Measurements from ENCODE around the gene CACNA2D3. TPM values are rescaled to one million over a fixed set of nuclear protein-coding genes. Genes with fewer than 3 reads are reported as not detected.

Gene CACNA2D3
- total and polyA plus RNA-seq, 4 donors: 0.38 to 2.5 (median 1.1) TPM

DNA sequence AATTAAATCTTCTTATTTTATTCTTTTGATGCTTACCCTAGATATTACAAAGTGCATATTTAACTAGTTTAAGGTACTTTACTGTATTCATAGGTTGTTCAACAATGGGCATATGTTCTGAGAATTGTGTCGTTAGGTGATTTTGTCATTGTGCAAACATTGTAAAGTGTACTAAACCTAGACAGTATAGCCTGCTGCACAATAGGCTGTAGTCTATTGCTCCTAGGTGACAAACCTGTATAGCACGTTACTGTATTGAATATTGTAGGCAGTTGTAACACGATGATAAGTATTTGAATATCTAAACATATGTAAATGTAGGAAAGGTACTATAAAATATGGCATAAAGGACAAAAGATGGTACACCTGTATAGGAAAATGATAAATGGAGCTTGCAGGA, 100.7 kb downstream of the CACNA2D3 start:
- DNase-seq: no peak
- no peak overlapping the region for H3K27ac ChIP-seq (ENCODE audit: low read depth in 1 of 2, low read length in 1 of 2)
- TF ChIP-seq, protein P1, sequence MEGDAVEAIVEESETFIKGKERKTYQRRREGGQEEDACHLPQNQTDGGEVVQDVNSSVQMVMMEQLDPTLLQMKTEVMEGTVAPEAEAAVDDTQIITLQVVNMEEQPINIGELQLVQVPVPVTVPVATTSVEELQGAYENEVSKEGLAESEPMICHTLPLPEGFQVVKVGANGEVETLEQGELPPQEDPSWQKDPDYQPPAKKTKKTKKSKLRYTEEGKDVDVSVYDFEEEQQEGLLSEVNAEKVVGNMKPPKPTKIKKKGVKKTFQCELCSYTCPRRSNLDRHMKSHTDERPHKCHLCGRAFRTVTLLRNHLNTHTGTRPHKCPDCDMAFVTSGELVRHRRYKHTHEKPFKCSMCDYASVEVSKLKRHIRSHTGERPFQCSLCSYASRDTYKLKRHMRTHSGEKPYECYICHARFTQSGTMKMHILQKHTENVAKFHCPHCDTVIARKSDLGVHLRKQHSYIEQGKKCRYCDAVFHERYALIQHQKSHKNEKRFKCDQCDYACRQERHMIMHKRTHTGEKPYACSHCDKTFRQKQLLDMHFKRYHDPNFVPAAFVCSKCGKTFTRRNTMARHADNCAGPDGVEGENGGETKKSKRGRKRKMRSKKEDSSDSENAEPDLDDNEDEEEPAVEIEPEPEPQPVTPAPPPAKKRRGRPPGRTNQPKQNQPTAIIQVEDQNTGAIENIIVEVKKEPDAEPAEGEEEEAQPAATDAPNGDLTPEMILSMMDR (IDR thresholded peaks at IDR 0.05; ENCODE audit: control extremely low read depth, extremely low read depth): no peak
- ATAC-seq (ENCODE audit: insufficient read depth, low FRiP score): no peak
- no peaks in the 10 kb centered on the region for H3K9me3 ChIP-seq (ENCODE audit: control insufficient read depth in 4 of 4, insufficient read depth in 3 of 4, low read length in 3 of 4)
- H3K4me1 ChIP-seq (ENCODE audit: control insufficient read depth in 5 of 5, insufficient read depth in 5 of 5, low read length in 5 of 5): no peaks in the 10 kb centered on the region
- H3K9ac ChIP-seq (ENCODE audit: insufficient read depth in 1 of 2, low read length in 2 of 2): no peak overlapping the region
- no peaks in the 10 kb centered on the region for H3K27me3 ChIP-seq (ENCODE audit: control insufficient read depth in 3 of 3, insufficient read depth in 3 of 3, low read length in 2 of 3)
- 75 to 88% methylated on average over 3 of the region's 3 CpGs for WGBS, 2 donors
- H3K4me3 ChIP-seq: no peak overlapping the region
- H3K36me3 ChIP-seq (ENCODE audit: control insufficient read depth in 4 of 4, insufficient read depth in 4 of 4, low read length in 4 of 4): no peaks in the 10 kb centered on the region

DNA sequence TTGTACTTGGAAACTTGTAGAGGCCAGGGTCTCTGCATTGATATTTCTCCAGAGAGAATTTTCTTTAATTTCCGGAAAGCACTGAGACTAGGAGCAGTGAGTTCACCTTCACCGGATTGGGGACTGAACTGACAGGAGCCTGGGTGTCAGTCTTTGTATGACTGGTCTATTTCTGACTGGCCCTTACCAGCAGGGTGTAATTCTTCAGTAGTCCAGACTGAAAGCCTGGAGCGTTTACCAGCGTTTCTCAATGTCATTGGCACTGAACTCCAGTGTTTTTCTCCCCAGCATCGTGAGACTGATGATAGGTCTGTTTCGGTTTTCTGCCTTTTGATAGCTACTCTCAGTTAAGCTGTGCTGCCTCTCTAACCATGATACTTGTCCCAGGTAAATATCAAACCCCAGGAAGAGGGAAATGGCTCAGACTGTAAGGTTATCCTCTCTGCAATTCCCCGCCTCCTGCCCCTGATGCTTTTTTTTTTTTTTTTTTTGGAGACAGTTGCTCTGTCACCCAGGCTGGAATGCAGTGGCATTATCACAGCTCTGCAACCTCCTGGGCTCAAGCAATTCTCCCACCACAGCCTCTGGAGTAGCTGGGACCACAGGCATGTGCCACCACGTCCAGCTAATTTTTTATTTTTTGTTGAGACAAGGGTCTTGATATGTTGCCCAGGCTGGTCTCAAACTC, 103.6 kb downstream of the CACNA2D3 start:
- Histone ChIP-seq H3K4me3 (no peak overlapping the region), H3K36me3 (ENCODE audit: control insufficient read depth in 4 of 4, insufficient read depth in 4 of 4, low read length in 4 of 4) (no peaks in the 10 kb centered on the region), H3K9ac (ENCODE audit: insufficient read depth in 1 of 2, low read length in 2 of 2) (no peak overlapping the region), H3K27ac (ENCODE audit: low read depth in 1 of 2, low read length in 1 of 2) (no peak overlapping the region), H3K9me3 (ENCODE audit: control insufficient read depth in 4 of 4, insufficient read depth in 3 of 4, low read length in 3 of 4) (no peaks in the 10 kb centered on the region), H3K4me1 (ENCODE audit: control insufficient read depth in 5 of 5, insufficient read depth in 5 of 5, low read length in 5 of 5) (no peaks in the 10 kb centered on the region), H3K27me3 (ENCODE audit: control insufficient read depth in 3 of 3, insufficient read depth in 3 of 3, low read length in 2 of 3) (no peaks in the 10 kb centered on the region)
- TF ChIP-seq, protein P1 (IDR thresholded peaks at IDR 0.05; ENCODE audit: control extremely low read depth, extremely low read depth): no peak
- ATAC-seq (ENCODE audit: insufficient read depth, low FRiP score): no peak
- 71 to 78% methylated on average over 8 of the region's 8 CpGs for WGBS, 2 donors
- DNase-seq: no peak

DNA sequence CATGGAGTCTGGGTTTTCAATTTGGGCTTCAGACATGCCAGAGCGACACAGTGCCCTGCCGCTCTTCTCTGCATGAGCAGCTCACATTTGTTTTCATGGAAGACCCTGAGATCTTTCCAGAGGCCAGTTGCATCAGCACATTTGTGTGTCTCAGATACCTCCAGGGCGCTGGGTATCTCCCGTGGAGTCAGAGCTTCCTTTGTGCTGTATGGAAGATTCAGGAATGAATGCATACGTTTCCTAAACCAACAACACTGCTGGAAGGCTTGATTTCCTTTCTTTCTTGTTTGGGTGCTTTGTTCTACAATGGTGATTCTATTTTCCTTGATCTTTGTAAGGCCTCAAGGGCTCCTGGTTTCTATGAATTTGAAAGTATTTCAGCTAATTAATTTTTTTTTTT, 106.5 kb downstream of the CACNA2D3 start:
- Histone ChIP-seq H3K9ac (ENCODE audit: insufficient read depth in 1 of 2, low read length in 2 of 2) (no peak overlapping the region), H3K36me3 (ENCODE audit: control insufficient read depth in 4 of 4, insufficient read depth in 4 of 4, low read length in 4 of 4) (no peaks in the 10 kb centered on the region), H3K4me3 (no peak overlapping the region), H3K9me3 (ENCODE audit: control insufficient read depth in 4 of 4, insufficient read depth in 3 of 4, low read length in 3 of 4) (no peaks in the 10 kb centered on the region), H3K27me3 (ENCODE audit: control insufficient read depth in 3 of 3, insufficient read depth in 3 of 3, low read length in 2 of 3) (peaks cover 0 to 3% (median 0%) of the 10 kb centered on the region in 3 donors), H3K27ac (ENCODE audit: low read depth in 1 of 2, low read length in 1 of 2) (no peak overlapping the region), H3K4me1 (ENCODE audit: control insufficient read depth in 5 of 5, insufficient read depth in 5 of 5, low read length in 5 of 5) (no peaks in the 10 kb centered on the region)
- DNase-seq (no peak), ATAC-seq (ENCODE audit: insufficient read depth, low FRiP score) (no peak)
- 78% methylated on average over 5 of the region's 5 CpGs for WGBS, 2 donors
- TF ChIP-seq, protein P1 (IDR thresholded peaks at IDR 0.05; ENCODE audit: control extremely low read depth, extremely low read depth): no peak

DNA sequence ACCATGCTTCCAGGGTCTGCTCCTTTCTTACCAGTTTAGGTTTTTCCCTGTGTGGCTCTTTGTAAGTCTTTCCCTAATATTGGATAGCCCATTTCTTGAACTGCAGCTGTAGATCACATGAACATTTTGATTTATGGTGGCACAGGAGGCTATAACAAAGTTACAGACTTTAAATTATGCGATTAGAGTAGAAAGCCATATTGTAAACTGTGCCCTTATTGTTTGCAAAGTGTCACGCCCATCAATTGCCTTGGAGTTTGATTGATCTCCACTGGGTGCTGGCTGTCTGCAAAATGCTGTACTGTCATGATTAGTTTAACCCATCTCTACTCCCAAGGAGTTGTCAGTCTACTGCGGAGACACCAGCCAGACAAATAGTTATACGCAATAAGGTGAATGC, 110.3 kb downstream of the CACNA2D3 start:
- WGBS, 2 donors: 91 to 96% methylated on average over 4 of the region's 4 CpGs
- H3K27me3 ChIP-seq (ENCODE audit: control insufficient read depth in 3 of 3, insufficient read depth in 3 of 3, low read length in 2 of 3): peaks cover 0 to 3% (median 0%) of the 10 kb centered on the region in 3 donors
- H3K27ac ChIP-seq (ENCODE audit: low read depth in 1 of 2, low read length in 1 of 2): no peak overlapping the region
- TF ChIP-seq, protein P1 (IDR thresholded peaks at IDR 0.05; ENCODE audit: control extremely low read depth, extremely low read depth): no peak
- ATAC-seq (ENCODE audit: insufficient read depth, low FRiP score) (no peak), DNase-seq (no peak)
- no peaks in the 10 kb centered on the region for H3K4me1 ChIP-seq (ENCODE audit: control insufficient read depth in 5 of 5, insufficient read depth in 5 of 5, low read length in 5 of 5)
- H3K9me3 ChIP-seq (ENCODE audit: control insufficient read depth in 4 of 4, insufficient read depth in 3 of 4, low read length in 3 of 4): no peaks in the 10 kb centered on the region
- no peaks in the 10 kb centered on the region for H3K36me3 ChIP-seq (ENCODE audit: control insufficient read depth in 4 of 4, insufficient read depth in 4 of 4, low read length in 4 of 4)
- H3K4me3 ChIP-seq: no peak overlapping the region
- no peak overlapping the region for H3K9ac ChIP-seq (ENCODE audit: insufficient read depth in 1 of 2, low read length in 2 of 2)
